Brain microvascular endothelial cell (primary cell): ENCODE measurements around the gene TADA2A.

ENCODE experiments used
- DNase-seq: peaks from one replicate; pipeline ENCODE4 v3.0.0-alpha.2; 2020
- H3K27ac ChIP-seq: fragments of 250-450 bp; sonication (Bioruptor Pico); 2 replicates; pipeline ENCODE4 v1.5.1; 2020; ENCODE audit warnings: mild to moderate bottlenecking, moderate library complexity
- H3K27me3 ChIP-seq: fragments of 250-450 bp; sonication (Bioruptor Pico); replicated peaks from 2 replicates; pipeline ENCODE4 v1.5.1; 2020; ENCODE audit warnings: mild to moderate bottlenecking
- H3K36me3 ChIP-seq: fragments of 250-450 bp; sonication (Bioruptor Pico); replicated peaks from 2 replicates; pipeline ENCODE4 v1.5.1; 2020; ENCODE audit warnings: mild to moderate bottlenecking
- H3K4me3 ChIP-seq: 2 replicates; pipeline ENCODE4 v1.5.1; 2011; ENCODE audit warnings: low read depth, mild to moderate bottlenecking, control low read depth, low read length, moderate library complexity
- CTCF ChIP-seq: IDR thresholded peaks from 2 replicates; pipeline ENCODE4 v1.5.1; 2011; ENCODE audit warnings: low read depth, mild to moderate bottlenecking, moderate library complexity, low read length, control low read depth, inconsistent platforms; ENCODE audit errors: missing control alignments
- in situ Hi-C: cut with HindIII; loops from 2 replicates; pipeline ENCODE4 v1.10.0; 2017; ENCODE audit warnings: low sequenced_read_pairs, low pct_ligation_motif_present

TADA2A gene

DNA sequence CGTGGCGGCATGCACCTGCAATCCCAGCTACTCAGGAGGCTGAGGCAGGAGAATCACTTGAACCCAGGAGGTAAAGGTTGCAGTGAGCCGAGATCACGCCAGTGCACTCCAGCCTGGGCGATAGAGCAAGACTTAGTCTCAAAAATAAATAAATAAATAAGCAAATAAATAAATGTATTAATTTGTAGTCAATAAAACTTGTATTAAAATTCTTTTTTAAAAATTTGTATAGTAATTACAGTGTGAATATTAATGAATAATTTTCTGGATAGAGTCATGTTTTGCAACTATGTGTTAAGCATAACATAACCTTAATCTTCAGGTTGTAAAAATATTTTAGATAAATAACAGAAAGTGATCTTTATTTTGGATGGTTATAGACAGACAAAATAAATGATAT lies 55.8 kb downstream of the TADA2A start:
- Histone ChIP-seq H3K36me3 (peaks cover 11% of the 10 kb centered on the region), H3K4me3 (no peak overlapping the region), H3K27me3 (no peaks in the 10 kb centered on the region), H3K27ac (no peak overlapping the region)
- no peak for DNase-seq
- TF ChIP-seq CTCF: no peak
- in situ Hi-C loops: no loop called here

DNA sequence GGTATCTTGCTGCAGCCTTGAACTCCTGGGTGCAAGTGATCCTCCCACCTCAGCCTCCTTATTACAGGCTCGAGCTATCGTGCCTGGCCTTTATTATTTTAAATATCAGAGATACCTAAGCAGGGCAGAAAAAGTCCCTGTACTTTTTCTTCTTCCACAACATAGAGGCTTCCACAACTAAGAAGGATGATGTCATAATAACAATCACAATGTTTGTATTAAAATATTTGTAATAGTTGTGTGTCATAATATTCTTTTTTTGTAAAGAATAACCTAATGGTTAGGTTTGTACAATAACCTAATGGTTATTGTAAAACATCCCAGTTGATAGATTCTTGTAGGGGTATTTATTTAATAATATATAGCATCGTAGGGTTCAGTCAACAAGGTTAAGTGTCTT lies 56.4 kb downstream of the TADA2A start:
- TF ChIP-seq CTCF: no peak
- in situ Hi-C loops: no loop called here
- H3K27me3 ChIP-seq: no peaks in the 10 kb centered on the region
- DNase-seq: no peak
- no peak overlapping the region for H3K4me3 ChIP-seq
- H3K27ac ChIP-seq: no peak overlapping the region
- peaks cover 11% of the 10 kb centered on the region for H3K36me3 ChIP-seq

GRCh38 chr17:37465069-37465616 lies 58.5 kb downstream of the TADA2A start:
- peaks cover 11% of the 10 kb centered on the region for H3K36me3 ChIP-seq
- H3K27me3 ChIP-seq: no peaks in the 10 kb centered on the region
- TF ChIP-seq CTCF: no peak
- H3K27ac ChIP-seq: peak overlapping the region; percentile 49
- in situ Hi-C loops: no loop called here
- H3K4me3 ChIP-seq: no peak overlapping the region
- peak; percentile 78 for DNase-seq

DNA sequence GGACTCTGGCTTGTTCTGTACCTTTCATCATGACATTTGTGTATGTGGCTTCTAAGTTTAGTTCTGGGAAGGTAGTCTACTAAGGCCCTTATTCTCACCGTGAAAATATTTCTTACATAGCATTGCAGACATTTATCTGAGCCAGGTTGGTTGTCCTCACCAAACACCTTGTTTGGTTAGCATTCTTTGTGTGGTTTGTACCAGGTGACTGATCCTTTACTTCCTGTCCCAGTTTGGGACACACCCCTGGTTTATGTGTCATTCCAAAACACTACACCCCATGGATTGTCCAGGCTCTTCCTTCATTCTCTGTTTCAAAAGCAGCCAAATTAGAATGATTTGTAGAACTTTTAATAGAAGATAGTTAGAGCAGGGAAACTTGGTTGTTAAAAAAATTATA lies 59.8 kb downstream of the TADA2A start:
- DNase-seq: no peak
- in situ Hi-C loops: no loop called here

GRCh38 chr17:37470181-37470580 lies 63.5 kb downstream of the TADA2A start:
- H3K36me3 ChIP-seq: peaks cover 40% of the 10 kb centered on the region
- TF ChIP-seq CTCF: no peak
- DNase-seq: no peak
- no peak overlapping the region for H3K27ac ChIP-seq
- H3K4me3 ChIP-seq: no peak overlapping the region
- in situ Hi-C loops: no loop called here
- H3K27me3 ChIP-seq: no peaks in the 10 kb centered on the region

More for the DNA sequence above, 59.8 kb downstream of the TADA2A start:
- H3K27me3 ChIP-seq: no peaks in the 10 kb centered on the region
- TF ChIP-seq CTCF: no peak
- no peak overlapping the region for H3K4me3 ChIP-seq
- no peak overlapping the region for H3K27ac ChIP-seq
- H3K36me3 ChIP-seq: peaks cover 21% of the 10 kb centered on the region
